Subcutaneous abdominal adipose tissue (tissue), 5 donors: ENCODE data around the gene CINP.

Experiments
- H3K27ac ChIP-seq: one replicate; pipeline ENCODE4 v1.7.0; 2013; ENCODE audit warnings: low read depth, mild to moderate bottlenecking, inconsistent platforms, low read length, moderate library complexity
- H3K27me3 ChIP-seq, 5 donors: one replicate each; pipeline ENCODE4 v1.7.0; 2013; ENCODE audit warnings: low read length in 5 of 5, inconsistent platforms in 1 of 5; ENCODE audit not compliant: control insufficient read depth in 5 of 5, insufficient read depth in 4 of 5
- H3K36me3 ChIP-seq, 5 donors: one replicate each; pipeline ENCODE4 v1.7.0; 2013; ENCODE audit warnings: low read length in 5 of 5; ENCODE audit not compliant: control insufficient read depth in 5 of 5, insufficient read depth in 5 of 5
- H3K4me1 ChIP-seq, 5 donors: one replicate each; pipeline ENCODE4 v1.7.0; 2013; ENCODE audit warnings: low read length in 5 of 5, mild to moderate bottlenecking in 3 of 5, moderate library complexity in 1 of 5; ENCODE audit not compliant: control insufficient read depth in 5 of 5, insufficient read depth in 5 of 5
- H3K4me3 ChIP-seq, 5 donors: one replicate each; pipeline ENCODE4 v1.7.0; 2013; ENCODE audit warnings: low read length in 5 of 5, low read depth in 1 of 5
- H3K9ac ChIP-seq, 5 donors: one replicate each; pipeline ENCODE4 v1.7.0; 2013; ENCODE audit warnings: low read length in 5 of 5, mild to moderate bottlenecking in 4 of 5, moderate library complexity in 3 of 5
- H3K9me3 ChIP-seq, 5 donors: one replicate each; pipeline ENCODE4 v1.7.0; 2013; ENCODE audit warnings: low read length in 5 of 5; ENCODE audit not compliant: control insufficient read depth in 5 of 5
- donor health status: healthy.
- donor health status: healthy.
- donor health status: healthy.
- donor health status: healthy.
- donor health status: healthy.

CINP gene

DNA sequence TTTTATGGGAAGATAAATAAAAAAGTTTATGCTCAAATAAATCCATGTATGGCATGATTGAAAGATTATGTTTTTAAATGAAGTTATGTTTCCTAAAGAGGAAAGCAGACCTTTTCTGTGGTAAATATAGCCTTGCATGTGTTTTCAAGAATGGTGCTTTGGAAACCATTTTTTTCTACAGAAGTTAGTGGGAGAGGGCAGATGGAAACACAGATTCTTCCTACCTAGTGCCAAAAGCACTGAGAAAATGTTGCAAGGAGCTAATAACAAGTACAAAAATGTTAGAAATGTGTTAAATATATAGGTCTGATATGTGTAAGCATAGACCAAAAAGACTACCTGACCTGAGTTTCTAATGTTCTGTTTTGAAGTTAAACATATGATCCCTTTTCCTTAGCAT, 24.4 kb upstream of the CINP start:
- Histone ChIP-seq H3K4me1 (peaks cover 0 to 13% (median 12%) of the 10 kb centered on the region in 5 donors), H3K27me3 (no peaks in the 10 kb centered on the region), H3K9me3 (no peaks in the 10 kb centered on the region), H3K9ac (no peak overlapping the region), H3K4me3 (no peak overlapping the region), H3K27ac (no peak overlapping the region), H3K36me3 (peaks cover 0 to 9% (median 3%) of the 10 kb centered on the region in 5 donors)

DNA sequence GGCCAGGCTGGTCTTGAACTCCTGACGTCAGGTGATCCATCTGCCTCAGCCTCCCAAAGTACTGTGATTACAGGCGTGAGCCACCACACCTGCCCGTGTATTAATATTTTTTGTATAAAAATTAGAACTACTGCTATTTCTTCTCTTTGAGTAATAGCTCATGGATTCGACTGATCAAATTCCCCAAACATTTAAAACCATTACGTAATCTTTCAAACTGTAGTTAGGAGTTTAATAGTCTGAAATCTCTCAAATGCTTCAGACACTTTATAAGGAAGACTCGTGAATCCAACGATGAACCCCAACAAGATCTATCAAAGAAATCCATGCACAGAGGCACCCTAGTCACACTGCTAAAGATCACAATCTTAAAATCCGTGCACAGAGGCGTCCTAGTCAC, 16.1 kb upstream of the CINP start:
- Histone ChIP-seq H3K27me3 (no peaks in the 10 kb centered on the region), H3K27ac (no peak overlapping the region), H3K9me3 (no peaks in the 10 kb centered on the region), H3K9ac (no peak overlapping the region), H3K4me3 (no peak overlapping the region), H3K4me1 (no peaks in the 10 kb centered on the region), H3K36me3 (peaks cover 12 to 27% (median 14%) of the 10 kb centered on the region in 5 donors)

GRCh38 chr14:102377696-102378095, 15.0 kb upstream of the CINP start:
- Histone ChIP-seq H3K36me3 (peaks cover 12 to 27% (median 14%) of the 10 kb centered on the region in 5 donors), H3K27me3 (no peaks in the 10 kb centered on the region), H3K9me3 (no peaks in the 10 kb centered on the region), H3K9ac (no peak overlapping the region), H3K4me3 (no peak overlapping the region), H3K27ac (no peak overlapping the region), H3K4me1 (no peaks in the 10 kb centered on the region)

GRCh38 chr14:102375119-102375518, 12.4 kb upstream of the CINP start:
- Histone ChIP-seq H3K36me3 (peaks cover 10 to 24% (median 13%) of the 10 kb centered on the region in 5 donors), H3K4me3 (no peak overlapping the region), H3K27me3 (no peaks in the 10 kb centered on the region), H3K9ac (no peak overlapping the region), H3K27ac (no peak overlapping the region), H3K9me3 (no peaks in the 10 kb centered on the region), H3K4me1 (no peaks in the 10 kb centered on the region)

- Histone ChIP-seq H3K4me3 (no peak overlapping the region), H3K27me3 (no peaks in the 10 kb centered on the region), H3K4me1 (no peaks in the 10 kb centered on the region), H3K9me3 (no peaks in the 10 kb centered on the region), H3K36me3 (peaks cover 9 to 22% (median 11%) of the 10 kb centered on the region in 5 donors), H3K27ac (no peak overlapping the region), H3K9ac (no peak overlapping the region)
These were observed 11.6 kb upstream of the CINP start for GRCh38 chr14:102374264-102374663.

DNA sequence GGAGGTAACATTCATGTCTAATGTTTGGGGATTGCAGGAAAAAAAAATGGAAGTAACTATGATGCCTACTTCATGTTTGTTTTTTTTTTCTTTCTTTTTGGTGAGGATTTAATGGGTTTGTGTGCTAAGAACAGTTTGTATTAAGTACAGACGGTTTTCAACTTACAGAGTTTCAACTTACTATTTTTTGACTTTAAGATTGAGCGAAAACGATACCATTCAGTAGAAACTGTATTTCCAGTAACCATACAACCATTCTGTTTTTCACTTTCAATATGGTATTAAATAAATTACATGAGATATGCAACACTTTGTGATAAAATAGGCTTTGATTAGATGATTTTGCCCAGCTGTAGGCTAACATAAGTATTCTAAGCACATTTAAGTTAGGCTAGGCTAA, 10.4 kb upstream of the CINP start:
- H3K27me3 ChIP-seq = no peaks in the 10 kb centered on the region
- no peak overlapping the region for H3K27ac ChIP-seq
- peaks cover 4 to 16% (median 6%) of the 10 kb centered on the region in 5 donors for H3K36me3 ChIP-seq
- no peaks in the 10 kb centered on the region for H3K9me3 ChIP-seq
- H3K4me3 ChIP-seq = no peak overlapping the region
- H3K9ac ChIP-seq = no peak overlapping the region
- no peaks in the 10 kb centered on the region for H3K4me1 ChIP-seq

GRCh38 chr14:102371361-102371760, 8.7 kb upstream of the CINP start:
- no peak overlapping the region for H3K9ac ChIP-seq
- H3K9me3 ChIP-seq = no peaks in the 10 kb centered on the region
- no peak overlapping the region for H3K27ac ChIP-seq
- no peak overlapping the region for H3K4me3 ChIP-seq
- H3K36me3 ChIP-seq = no peaks in the 10 kb centered on the region
- H3K27me3 ChIP-seq = no peaks in the 10 kb centered on the region
- H3K4me1 ChIP-seq = no peaks in the 10 kb centered on the region

- H3K9me3 ChIP-seq = no peaks in the 10 kb centered on the region
- H3K36me3 ChIP-seq = no peaks in the 10 kb centered on the region
- H3K4me3 ChIP-seq = peak overlapping the region in 1 of 5 donors; percentile 6
- H3K9ac ChIP-seq = no peak overlapping the region
- H3K27me3 ChIP-seq = no peaks in the 10 kb centered on the region
- H3K27ac ChIP-seq = no peak overlapping the region
- H3K4me1 ChIP-seq = no peaks in the 10 kb centered on the region
These were observed 7.7 kb upstream of the CINP start for GRCh38 chr14:102370305-102370809.

GRCh38 chr14:102363182-102363943, 673 bp upstream of the CINP start:
- Histone ChIP-seq H3K27ac (peak overlapping the region; percentile 88), H3K4me3 (peak overlapping the region; percentile 76 to 93 (median 91)), H3K27me3 (no peaks in the 10 kb centered on the region), H3K36me3 (peaks cover 3 to 11% (median 5%) of the 10 kb centered on the region in 5 donors), H3K9ac (peak overlapping the region; percentile 60 to 90 (median 75)), H3K4me1 (peaks cover 6 to 30% (median 23%) of the 10 kb centered on the region in 5 donors), H3K9me3 (no peaks in the 10 kb centered on the region)

DNA sequence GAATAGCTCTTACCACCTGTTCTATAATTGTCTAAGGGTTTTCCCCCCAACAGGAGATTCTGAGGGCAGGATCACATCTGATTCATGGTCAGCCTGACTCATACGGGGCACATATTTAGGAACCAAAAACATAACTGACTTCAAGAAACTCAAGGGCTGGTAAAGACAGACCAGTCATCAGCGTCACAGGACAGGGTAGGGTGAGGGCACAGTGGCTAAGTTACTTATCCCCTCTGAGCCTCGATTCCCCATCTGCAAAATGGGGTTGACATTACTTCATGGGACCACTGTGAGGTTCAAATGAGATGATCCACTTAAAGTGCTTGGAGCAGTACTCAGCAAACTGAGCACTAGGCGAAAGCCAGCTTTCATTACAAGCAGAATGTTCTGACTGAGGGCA, 606 bp downstream of the CINP start:
- Histone ChIP-seq H3K36me3 (peaks cover 11 to 22% (median 16%) of the 10 kb centered on the region in 5 donors), H3K27ac (peak overlapping the region; percentile 88), H3K27me3 (no peaks in the 10 kb centered on the region), H3K9ac (peak overlapping the region; percentile 92 to 98 (median 96)), H3K4me1 (peaks cover 6 to 30% (median 23%) of the 10 kb centered on the region in 5 donors), H3K4me3 (peak overlapping the region; percentile 89 to 93 (median 93)), H3K9me3 (no peaks in the 10 kb centered on the region)
